Measurements from ENCODE around the gene EIF2A.

EIF2A gene

DNA sequence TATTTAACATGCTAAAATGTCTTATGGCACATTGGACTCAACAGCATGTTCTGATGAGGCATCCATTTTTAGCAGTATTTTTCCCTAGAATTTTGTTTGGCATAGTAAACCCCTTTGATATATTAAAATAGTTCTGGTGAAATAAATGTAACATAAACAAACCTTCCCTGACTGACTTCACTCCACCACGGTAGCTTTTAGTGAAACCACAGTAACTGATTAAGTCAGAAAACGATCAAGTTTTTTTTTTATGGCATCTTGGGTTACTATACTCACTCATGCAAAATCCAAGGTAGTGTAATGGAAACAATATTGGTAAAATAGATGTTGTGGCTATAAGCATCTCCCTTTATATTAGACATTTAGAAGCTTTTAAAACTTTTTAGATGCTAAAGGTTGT lies 3.1 kb upstream of the EIF2A start:
- DNase-seq (ENCODE audit: low read depth) = no peak

- peak; percentile 67 for DNase-seq (ENCODE audit: low read depth)
Observed at GRCh38 chr3:150544041-150544440, 2.5 kb upstream of the EIF2A start.

GRCh38 chr3:150544726-150545125 lies 1.9 kb upstream of the EIF2A start:
- DNase-seq (ENCODE audit: low read depth) = no peak

DNA sequence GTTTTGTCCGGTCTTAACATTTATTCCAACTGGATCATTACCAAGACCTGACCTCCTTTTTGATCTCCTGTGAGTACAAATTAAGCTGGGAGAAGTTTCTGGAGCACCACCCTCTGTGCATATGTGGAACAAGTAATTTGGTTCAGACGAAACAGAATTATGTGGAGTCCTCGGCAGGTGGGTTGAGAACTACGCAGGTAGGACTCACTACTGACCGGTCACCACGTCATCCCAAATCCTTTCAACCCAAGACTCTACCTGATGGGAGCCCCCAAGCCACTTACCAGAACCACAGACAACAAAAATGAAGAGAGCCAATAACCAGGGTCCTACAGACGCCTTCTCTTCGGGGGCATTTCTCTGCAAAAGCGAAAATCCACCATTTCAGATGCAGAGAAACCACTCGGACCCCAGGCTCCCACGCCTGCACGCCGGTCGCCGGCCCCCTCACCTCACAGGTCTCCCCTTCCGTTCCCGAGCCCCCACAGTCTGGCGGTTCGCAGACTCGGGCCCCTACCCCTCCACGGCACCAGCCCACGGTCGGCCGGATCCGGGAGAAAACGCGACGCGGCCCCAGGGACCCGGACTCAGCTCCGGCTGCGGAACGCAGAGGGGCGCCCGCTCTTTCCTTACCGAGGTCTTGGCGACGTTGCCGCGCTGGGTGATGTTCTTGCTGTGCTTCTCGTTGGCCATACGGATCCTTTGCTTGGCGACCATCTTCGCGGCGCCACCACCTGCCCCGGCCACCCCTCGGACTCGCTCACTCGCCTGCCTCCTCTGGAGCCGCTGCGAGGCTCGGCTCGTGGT lies 965 bp upstream of the EIF2A start:
- no peak for DNase-seq (ENCODE audit: low read depth)

- DNase-seq (ENCODE audit: low read depth) = no peak
Observed at GRCh38 chr3:150547045-150547741, 606 bp downstream of the EIF2A start.

GRCh38 chr3:150555859-150556436 lies 9.4 kb downstream of the EIF2A start:
- DNase-seq (ENCODE audit: low read depth) = no peak

GRCh38 chr3:150556792-150557191 lies 10.2 kb downstream of the EIF2A start:
- no peak for DNase-seq (ENCODE audit: low read depth)

- DNase-seq (ENCODE audit: low read depth) = no peak
Observed at GRCh38 chr3:150557725-150558124, 11.1 kb downstream of the EIF2A start.

DNA sequence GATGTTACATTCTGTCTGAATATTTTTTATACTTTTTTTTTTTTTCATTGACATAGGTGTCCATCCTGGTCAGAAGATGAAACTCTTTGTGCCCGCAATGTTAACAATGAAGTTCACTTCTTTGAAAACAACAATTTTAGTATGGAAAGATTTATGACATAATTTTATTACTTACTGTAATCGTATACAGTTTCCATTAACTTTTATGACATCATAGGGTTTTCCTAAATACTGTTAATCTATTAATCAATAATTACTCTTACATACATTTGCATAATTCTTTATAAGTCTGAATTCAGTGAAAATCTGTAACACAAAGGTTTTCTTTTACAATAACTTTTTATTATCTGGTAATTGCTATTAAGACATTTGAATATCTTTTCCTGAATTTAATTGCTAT lies 17.7 kb downstream of the EIF2A start:
- DNase-seq (ENCODE audit: low read depth) = no peak

GRCh38 chr3:150567328-150567727 lies 20.7 kb downstream of the EIF2A start:
- DNase-seq (ENCODE audit: low read depth) = no peak

DNA sequence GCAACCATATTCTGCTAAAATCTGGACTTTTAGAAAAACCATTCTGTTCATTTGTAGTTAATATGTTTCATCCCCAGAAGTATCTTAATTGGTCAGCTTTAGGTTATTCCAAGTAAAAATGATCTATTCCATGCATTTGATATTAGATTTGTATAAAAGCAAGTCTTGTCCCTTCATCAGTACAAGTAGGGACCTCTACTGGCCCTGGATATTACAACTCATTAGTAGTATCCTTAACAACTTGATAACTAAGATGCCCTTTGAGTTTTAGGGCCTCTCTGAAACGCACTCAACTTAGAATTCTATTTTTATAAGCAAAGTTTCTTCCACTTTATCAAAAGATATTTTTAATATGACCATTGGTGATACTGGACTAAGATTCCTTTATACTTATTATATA lies 31.3 kb downstream of the EIF2A start:
- no peak for DNase-seq (ENCODE audit: low read depth)

- no peak for DNase-seq (ENCODE audit: low read depth)
Observed at GRCh38 chr3:150581174-150581573, 34.6 kb downstream of the EIF2A start.

DNA sequence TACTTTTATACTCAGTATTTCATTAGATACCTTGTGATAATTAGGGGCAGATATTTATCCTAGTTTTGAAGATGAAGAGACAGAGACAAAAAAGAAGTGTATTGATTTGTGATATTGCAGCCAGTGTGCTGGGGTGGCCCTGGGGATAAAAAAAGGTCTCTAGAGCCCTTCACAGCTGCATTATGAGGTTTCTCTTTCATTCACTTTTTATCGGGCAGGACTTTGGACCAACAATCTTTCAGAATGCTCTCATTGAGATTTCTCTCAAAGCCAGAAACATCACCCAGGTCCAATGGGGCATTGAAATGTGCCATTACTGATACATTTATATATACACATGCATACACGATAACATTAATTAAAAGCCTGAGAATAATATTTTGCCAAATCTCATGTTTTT lies 36.0 kb downstream of the EIF2A start:
- no peak for DNase-seq (ENCODE audit: low read depth)

GRCh38 chr3:150583028-150583427 lies 36.4 kb downstream of the EIF2A start:
- no peak for DNase-seq (ENCODE audit: low read depth)

GRCh38 chr3:150588027-150588830 lies 41.6 kb downstream of the EIF2A start:
- DNase-seq (ENCODE audit: low read depth) = no peak

- no peak for DNase-seq (ENCODE audit: low read depth)
Observed at GRCh38 chr3:150589759-150590158, 43.2 kb downstream of the EIF2A start.

DNA sequence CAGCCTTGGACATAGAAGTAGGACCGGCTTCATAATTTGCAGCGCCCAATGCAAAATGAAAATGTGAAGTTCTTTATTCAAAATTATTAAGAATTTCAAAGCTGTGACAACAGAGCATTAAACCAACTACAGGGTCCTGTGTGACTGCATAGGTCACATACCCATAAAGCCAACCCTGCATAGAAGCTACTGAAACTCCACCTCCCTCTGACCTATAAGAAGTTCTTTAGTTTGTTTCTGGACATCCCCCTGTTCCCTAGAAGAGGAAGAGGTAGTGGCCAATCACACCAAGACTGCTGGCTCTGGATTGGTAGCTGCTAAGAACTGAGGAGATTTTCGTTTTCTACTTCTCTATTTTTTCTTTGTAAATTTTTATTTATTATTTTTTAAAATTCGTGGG lies 47.6 kb downstream of the EIF2A start:
- DNase-seq (ENCODE audit: low read depth) = no peak

DNA sequence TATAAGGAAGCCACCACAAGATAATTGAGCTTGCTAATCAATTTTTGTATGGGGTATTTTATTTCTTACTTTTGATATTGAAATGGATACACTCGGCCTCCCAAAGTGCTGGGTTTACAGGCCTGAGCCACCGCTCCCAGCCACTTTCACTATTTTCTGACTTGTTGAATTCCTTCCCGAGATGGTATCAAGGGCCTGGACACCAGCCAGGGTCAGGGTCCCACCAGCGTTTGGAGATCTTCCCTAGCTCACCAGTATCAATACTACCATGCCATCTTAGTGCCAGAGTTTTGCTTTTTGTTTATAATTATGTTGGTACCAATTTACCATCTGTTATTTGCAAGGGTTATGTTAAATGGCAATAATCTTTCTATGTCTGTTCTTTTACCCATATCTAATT lies 51.1 kb downstream of the EIF2A start:
- no peak for DNase-seq (ENCODE audit: low read depth)

- peak; percentile 49 for DNase-seq (ENCODE audit: low read depth)
Observed at GRCh38 chr3:150599611-150600297, 53.2 kb downstream of the EIF2A start.

GRCh38 chr3:150600647-150601530 lies 54.3 kb downstream of the EIF2A start:
- DNase-seq (ENCODE audit: low read depth) = peak; percentile 13
